Tibial nerve (tissue), 4 donors: ENCODE data around the gene PLCB1. TPM values are rescaled to one million over a fixed set of nuclear protein-coding genes. Genes with fewer than 3 reads are reported as not detected.

Experiments
- DNase-seq, 2 donors: peaks; one replicate each; pipeline ENCODE4 v3.0.0-alpha.2; 2019; ENCODE audit warnings: low spot score in 2 of 2
- H3K27ac ChIP-seq, 4 donors: fragments of 200-600 bp; sonication (generic) in 3 of 4; one replicate each; pipeline ENCODE4 v1.5.1; 2017 to 2019; ENCODE audit warnings: mild to moderate bottlenecking in 1 of 4
- H3K27me3 ChIP-seq, 2 donors: fragments of 200-600 bp; sonication (generic) in 1 of 2; one replicate each; pipeline versions ENCODE4 v1.5.1 to v1.6.0; 2017 to 2019
- H3K36me3 ChIP-seq, 3 donors: fragments of 200-600 bp; sonication (generic); one replicate each; pipeline ENCODE4 v1.5.1; 2018 to 2019
- H3K4me1 ChIP-seq, 4 donors: fragments of 200-600 bp; sonication (generic) in 3 of 4; one replicate each; pipeline ENCODE4 v1.5.1; 2017 to 2019
- H3K4me3 ChIP-seq, 4 donors: fragments of 200-600 bp; sonication (generic) in 3 of 4; one replicate each; pipeline ENCODE4 v1.5.1; 2017 to 2019; ENCODE audit warnings: mild to moderate bottlenecking in 1 of 4, moderate library complexity in 1 of 4
- H3K9me3 ChIP-seq, 4 donors: fragments of 200-600 bp; sonication (generic) in 3 of 4; one replicate each; pipeline ENCODE4 v1.5.1; 2017 to 2019
- EP300 ChIP-seq, 2 donors: sonication (generic); formaldehyde crosslinking; IDR thresholded peaks; one replicate each; pipeline ENCODE4 v1.6.1; 2017; ENCODE audit warnings: antibody characterized with exemption in 2 of 2, mild to moderate bottlenecking in 1 of 2
- POLR2A ChIP-seq, 2 donors: fragments of 450-650 bp; IDR thresholded peaks; one replicate each; pipeline ENCODE4 v1.6.1; 2017; ENCODE audit warnings: antibody characterized with exemption in 2 of 2, mild to moderate bottlenecking in 2 of 2, moderate library complexity in 2 of 2
- WGBS, 2 donors: methylation state at CpG; one replicate each; pipeline ENCODE4 v1.1.5; 2018; 5-methylcytosine and 5-hydroxymethylcytosine counted together
- total RNA-seq, 4 donors: library from RNA; depleted of rRNA; stranded (reverse); fragments of >200 nt; gene quantifications; one replicate each; pipeline ENCODE4 v1.1.0, GENCODE V29; 2016
- TF ChIP-seq, protein P1 (sequence below), 5 experiments: fragments of 200-600 bp in 3 of 5; fragments of 450-650 bp in 2 of 5; sonication (generic) in 3 of 5; IDR thresholded peaks; one replicate each; pipeline ENCODE4 v1.5.1; 2016 to 2019; ENCODE audit warnings: antibody characterized with exemption in 5 of 5, mild to moderate bottlenecking in 3 of 5, moderate library complexity in 2 of 5

The PLCB1 gene
- total RNA-seq, 4 donors from 2014 or later: 34.7 to 52.8 (median 39.2) TPM

DNA sequence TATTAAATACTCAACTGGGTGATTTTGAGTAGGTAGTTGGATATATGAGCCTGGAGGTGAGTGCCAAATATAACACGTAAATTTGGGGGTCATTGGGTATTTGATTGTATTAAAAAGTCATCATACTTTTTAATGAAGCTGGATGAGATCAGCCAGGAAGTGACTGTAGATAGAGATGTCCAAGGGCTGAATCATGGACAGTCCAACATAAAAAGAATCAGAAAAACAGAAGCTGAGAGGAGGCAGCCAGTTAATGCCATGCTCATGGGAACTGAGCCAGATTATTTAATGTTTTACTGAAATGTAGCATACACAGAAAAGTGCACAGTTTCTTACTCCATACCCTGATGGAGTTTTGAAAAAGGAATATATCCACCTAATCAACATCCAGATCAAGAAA is 501.3 kb downstream of the PLCB1 start:
- Histone ChIP-seq H3K9me3 (no peaks in the 10 kb centered on the region), H3K4me3 (no peak overlapping the region), H3K4me1 (no peaks in the 10 kb centered on the region), H3K36me3 (no peaks in the 10 kb centered on the region), H3K27ac (no peak overlapping the region), H3K27me3 (no peaks in the 10 kb centered on the region)
- TF ChIP-seq, protein P1, sequence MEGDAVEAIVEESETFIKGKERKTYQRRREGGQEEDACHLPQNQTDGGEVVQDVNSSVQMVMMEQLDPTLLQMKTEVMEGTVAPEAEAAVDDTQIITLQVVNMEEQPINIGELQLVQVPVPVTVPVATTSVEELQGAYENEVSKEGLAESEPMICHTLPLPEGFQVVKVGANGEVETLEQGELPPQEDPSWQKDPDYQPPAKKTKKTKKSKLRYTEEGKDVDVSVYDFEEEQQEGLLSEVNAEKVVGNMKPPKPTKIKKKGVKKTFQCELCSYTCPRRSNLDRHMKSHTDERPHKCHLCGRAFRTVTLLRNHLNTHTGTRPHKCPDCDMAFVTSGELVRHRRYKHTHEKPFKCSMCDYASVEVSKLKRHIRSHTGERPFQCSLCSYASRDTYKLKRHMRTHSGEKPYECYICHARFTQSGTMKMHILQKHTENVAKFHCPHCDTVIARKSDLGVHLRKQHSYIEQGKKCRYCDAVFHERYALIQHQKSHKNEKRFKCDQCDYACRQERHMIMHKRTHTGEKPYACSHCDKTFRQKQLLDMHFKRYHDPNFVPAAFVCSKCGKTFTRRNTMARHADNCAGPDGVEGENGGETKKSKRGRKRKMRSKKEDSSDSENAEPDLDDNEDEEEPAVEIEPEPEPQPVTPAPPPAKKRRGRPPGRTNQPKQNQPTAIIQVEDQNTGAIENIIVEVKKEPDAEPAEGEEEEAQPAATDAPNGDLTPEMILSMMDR (IDR thresholded peaks at IDR 0.05): no peak
- WGBS, 2 donors: 69 to 75% methylated on average over 1 of the region's 1 CpG
- no peak for DNase-seq

DNA sequence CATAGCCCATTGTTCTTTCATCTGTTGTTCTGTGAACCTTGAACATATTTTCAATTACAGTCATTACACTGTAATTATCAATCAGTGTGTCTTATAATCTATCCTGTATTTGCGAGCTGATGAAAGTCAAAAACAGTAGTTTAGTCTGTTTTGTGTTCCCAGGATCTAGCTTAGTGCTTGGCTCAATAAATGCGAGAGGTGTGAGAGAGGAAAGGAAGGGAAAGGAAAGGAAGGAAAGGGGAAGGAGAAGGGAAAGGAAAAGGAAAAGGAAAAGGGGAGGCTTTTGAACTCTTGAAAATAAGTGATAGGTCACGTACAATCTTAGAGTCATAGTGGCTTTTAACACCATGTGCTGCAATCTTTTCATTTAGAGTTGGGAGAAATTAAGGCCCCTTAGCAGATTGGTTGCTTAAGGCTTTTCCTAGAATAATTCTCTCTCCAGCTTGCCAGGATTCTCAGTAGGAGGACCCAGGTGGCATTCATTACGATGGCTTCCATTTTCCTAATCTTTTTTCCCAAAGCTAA is 503.0 kb downstream of the PLCB1 start:
- no peaks in the 10 kb centered on the region for H3K9me3 ChIP-seq
- H3K4me3 ChIP-seq: no peak overlapping the region
- H3K36me3 ChIP-seq: no peaks in the 10 kb centered on the region
- WGBS, 2 donors: 96 to 97% methylated on average over 4 of the region's 4 CpGs
- no peak overlapping the region for H3K27ac ChIP-seq
- no peaks in the 10 kb centered on the region for H3K27me3 ChIP-seq
- TF ChIP-seq EP300 (IDR thresholded peaks at IDR 0.05) (no peak), POLR2A (IDR thresholded peaks at IDR 0.05) (no peak)
- TF ChIP-seq, protein P1 (IDR thresholded peaks at IDR 0.05): no peak
- no peaks in the 10 kb centered on the region for H3K4me1 ChIP-seq
- no peak for DNase-seq

DNA sequence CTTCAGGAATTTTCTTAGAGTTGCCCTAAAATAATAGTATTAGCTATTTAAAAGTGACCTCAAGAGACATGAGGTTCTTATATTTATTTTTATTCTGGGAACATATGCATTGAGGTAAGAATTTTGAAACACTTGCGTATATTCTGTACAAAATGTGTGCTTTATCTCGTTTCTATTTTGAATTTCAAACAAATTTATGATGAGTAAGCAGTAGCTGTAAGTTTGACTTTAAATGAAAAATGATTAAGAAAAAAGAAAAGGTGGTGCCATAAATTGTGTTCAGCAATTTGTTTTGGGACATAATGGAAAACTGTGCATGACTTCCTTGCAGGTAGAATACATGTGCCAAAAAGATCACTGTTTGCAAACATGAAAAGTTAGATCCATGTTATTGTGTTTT is 503.8 kb downstream of the PLCB1 start:
- no peaks in the 10 kb centered on the region for H3K27me3 ChIP-seq
- H3K4me1 ChIP-seq: no peaks in the 10 kb centered on the region
- no peak overlapping the region for H3K27ac ChIP-seq
- H3K36me3 ChIP-seq: no peaks in the 10 kb centered on the region
- no peak for DNase-seq
- no peaks in the 10 kb centered on the region for H3K9me3 ChIP-seq
- no peak for TF ChIP-seq POLR2A (IDR thresholded peaks at IDR 0.05)
- TF ChIP-seq, protein P1 (IDR thresholded peaks at IDR 0.05): no peak
- no peak for TF ChIP-seq EP300 (IDR thresholded peaks at IDR 0.05)
- 91% methylated on average over 2 of the region's 2 CpGs for WGBS, 2 donors
- H3K4me3 ChIP-seq: no peak overlapping the region

DNA sequence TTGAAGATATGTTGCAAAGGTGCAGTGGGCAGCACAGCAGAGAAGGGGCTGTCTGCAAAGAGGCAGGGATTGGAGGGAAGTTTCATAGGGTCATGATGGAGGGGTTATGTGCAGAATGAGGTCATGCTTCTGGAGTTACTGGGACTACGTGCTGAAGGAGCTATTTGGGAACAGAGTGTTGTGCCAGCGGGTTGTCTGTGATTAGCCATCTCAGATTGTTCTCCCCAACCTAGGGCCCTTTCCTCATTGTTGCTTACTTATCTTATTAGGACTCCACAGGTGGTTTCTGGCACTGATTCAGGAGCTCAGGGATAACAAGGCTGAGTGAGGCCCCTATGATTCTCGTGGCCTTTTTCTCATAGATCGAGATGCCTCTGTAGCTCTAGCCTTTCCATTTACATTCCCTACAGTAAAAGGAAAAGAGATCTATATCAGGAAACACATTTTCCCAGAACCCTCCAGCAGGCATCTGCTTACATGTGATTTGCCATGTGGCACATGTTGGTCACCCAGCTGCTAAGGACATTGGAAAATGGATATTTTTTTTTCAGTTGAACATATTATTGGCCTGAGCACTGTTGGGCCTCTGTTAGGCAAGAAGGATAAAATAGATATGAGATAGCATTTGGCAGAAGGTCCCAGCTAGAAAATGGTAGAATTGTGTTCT is 507.2 kb downstream of the PLCB1 start:
- 89 to 90% methylated on average over 4 of the region's 4 CpGs for WGBS, 2 donors
- Histone ChIP-seq H3K27me3 (no peaks in the 10 kb centered on the region), H3K4me1 (no peaks in the 10 kb centered on the region)

DNA sequence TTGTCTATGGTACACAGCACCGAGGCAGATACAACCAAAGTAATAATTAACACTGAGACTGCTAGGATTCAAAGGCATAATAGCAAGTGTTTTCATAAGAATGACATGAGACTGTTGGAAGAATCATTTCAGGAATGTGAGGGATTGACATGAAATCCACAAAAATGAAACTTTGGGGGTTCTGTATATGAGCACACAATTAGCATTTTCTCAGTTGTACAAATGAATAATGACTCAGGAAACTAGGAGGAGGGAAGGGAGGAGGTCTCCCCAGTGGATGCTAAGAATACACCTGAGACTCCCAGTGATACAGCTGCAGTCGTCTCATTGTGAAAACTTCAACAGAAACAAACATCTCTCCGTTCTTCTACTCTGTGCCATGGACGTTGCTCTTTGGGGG is 508.4 kb downstream of the PLCB1 start:
- no peak for TF ChIP-seq EP300 (IDR thresholded peaks at IDR 0.05)
- TF ChIP-seq POLR2A (IDR thresholded peaks at IDR 0.05): no peak
- TF ChIP-seq, protein P1 (IDR thresholded peaks at IDR 0.05): no peak

More for the DNA sequence above, 507.2 kb downstream of the PLCB1 start:
- TF ChIP-seq POLR2A (IDR thresholded peaks at IDR 0.05): no peak
- TF ChIP-seq EP300 (IDR thresholded peaks at IDR 0.05): no peak
- TF ChIP-seq, protein P1 (IDR thresholded peaks at IDR 0.05): no peak
- no peaks in the 10 kb centered on the region for H3K36me3 ChIP-seq
- H3K27ac ChIP-seq: no peak overlapping the region
- no peaks in the 10 kb centered on the region for H3K9me3 ChIP-seq
- no peak overlapping the region for H3K4me3 ChIP-seq
- DNase-seq: no peak

More for the DNA sequence above, 508.4 kb downstream of the PLCB1 start:
- H3K4me1 ChIP-seq: peaks cover 0 to 2% (median 0%) of the 10 kb centered on the region in 4 donors
- H3K9me3 ChIP-seq: no peaks in the 10 kb centered on the region
- H3K4me3 ChIP-seq: no peak overlapping the region
- WGBS, 2 donors: 65 to 81% methylated on average over 4 of the region's 4 CpGs
- no peaks in the 10 kb centered on the region for H3K27me3 ChIP-seq
- H3K27ac ChIP-seq: no peak overlapping the region
- no peak for DNase-seq
- H3K36me3 ChIP-seq: no peaks in the 10 kb centered on the region
